Measurements from ENCODE around the gene MAPK1IP1L. TPM values are rescaled to one million over a fixed set of nuclear protein-coding genes. Genes with fewer than 3 reads are reported as not detected.

The MAPK1IP1L gene
- polyA plus RNA-seq, 1 of the 3 experiments (the other 2 are of a cell fraction), result 129 TPM

GRCh38 chr14:55015006-55015405 is 36.4 kb upstream of the MAPK1IP1L start:
- DNase-seq, result no peak
- Histone ChIP-seq H3K9me2 (no peaks in the 10 kb centered on the region), H3K9ac (no peak overlapping the region), H3K4me1 (ENCODE audit: control insufficient read depth in 1 of 2, insufficient read depth in 2 of 2, low read depth in 1 of 2, low read length in 1 of 2) (no peaks in the 10 kb centered on the region), H4K20me1 (ENCODE audit: insufficient read depth) (no peaks in the 10 kb centered on the region), H3K27me3 (ENCODE audit: insufficient read depth) (no peaks in the 10 kb centered on the region), H2AFZ (ENCODE audit: low read depth) (no peak overlapping the region), H3K4me3 (ENCODE audit: low read depth in 2 of 2, low read length in 1 of 2) (no peak overlapping the region), H3K27ac (ENCODE audit: low read depth in 2 of 2, low read length in 1 of 2) (no peak overlapping the region), H3K36me3 (replicated peaks in 1 of 2; ENCODE audit: control insufficient read depth in 1 of 2, insufficient read depth in 2 of 2, low read length in 1 of 2) (peaks cover 0 to 14% of the 10 kb centered on the region in 2 experiments), H3K79me2 (ENCODE audit: insufficient read depth) (peaks cover 28% of the 10 kb centered on the region), H3F3A (replicated peaks; ENCODE audit: insufficient read depth) (no peaks in the 10 kb centered on the region), H3K9me3 (no peaks in the 10 kb centered on the region), H3K4me2 (no peak overlapping the region)
- CTCF ChIA-PET, result no interaction called here
- POLR2A ChIA-PET, result interaction anchor here (2.3 kb wide), 1 partner anchor 12 kb away, joined by 6 read pairs; the partner anchor contains the start of genes SOCS4 and WDHD1
- TF ChIP-seq FOXM1 (IDR thresholded peaks at IDR 0.05; ENCODE audit: low read depth) (no peak), EP300 (IDR thresholded peaks at IDR 0.05; ENCODE audit: borderline replicate concordance in 1 of 2, low read depth in 1 of 2, low read length in 1 of 2) (no peak), YY1 (IDR thresholded peaks at IDR 0.05; ENCODE audit: low read depth) (no peak), POLR2AphosphoS5 (IDR thresholded peaks at IDR 0.05; ENCODE audit: low read depth, low read length) (no peak), RXRA (IDR thresholded peaks at IDR 0.05; ENCODE audit: borderline replicate concordance, low read depth) (no peak), CTCF (IDR thresholded peaks at IDR 0.05) (no peak)
- 75% methylated on average over 2 of the region's 2 CpGs for WGBS (ENCODE audit: low lambda C conversion rate)

- ChIA-PET POLR2A (no interaction called here), CTCF (interaction anchor here (1.2 kb wide), 1 partner anchor 31 kb away, joined by 5 read pairs; the partner anchor contains the start of gene MAPK1IP1L)
- no peaks in the 10 kb centered on the region for H3F3A ChIP-seq (replicated peaks; ENCODE audit: insufficient read depth)
- no peak overlapping the region for H2AFZ ChIP-seq (ENCODE audit: low read depth)
- H3K4me2 ChIP-seq, result no peak overlapping the region
- H4K20me1 ChIP-seq (ENCODE audit: insufficient read depth), result no peaks in the 10 kb centered on the region
- H3K9ac ChIP-seq, result no peak overlapping the region
- no peaks in the 10 kb centered on the region for H3K9me3 ChIP-seq
- H3K4me1 ChIP-seq (ENCODE audit: control insufficient read depth in 1 of 2, insufficient read depth in 2 of 2, low read depth in 1 of 2, low read length in 1 of 2), result no peaks in the 10 kb centered on the region; a peak in 1 of 4 replicates
- H3K36me3 ChIP-seq (replicated peaks in 1 of 2; ENCODE audit: control insufficient read depth in 1 of 2, insufficient read depth in 2 of 2, low read length in 1 of 2), result peaks cover 2 to 16% of the 10 kb centered on the region in 2 experiments
- H3K27me3 ChIP-seq (ENCODE audit: insufficient read depth), result no peaks in the 10 kb centered on the region
- no peaks in the 10 kb centered on the region for H3K9me2 ChIP-seq
- H3K79me2 ChIP-seq (ENCODE audit: insufficient read depth), result peaks cover 36% of the 10 kb centered on the region
- WGBS (ENCODE audit: low lambda C conversion rate), result 88% methylated on average over 2 of the region's 2 CpGs
- H3K4me3 ChIP-seq (ENCODE audit: low read depth in 2 of 2, low read length in 1 of 2), result no peak overlapping the region
- H3K27ac ChIP-seq (ENCODE audit: low read depth in 2 of 2, low read length in 1 of 2), result no peak overlapping the region
- no peak for DNase-seq
- TF ChIP-seq, protein P1, sequence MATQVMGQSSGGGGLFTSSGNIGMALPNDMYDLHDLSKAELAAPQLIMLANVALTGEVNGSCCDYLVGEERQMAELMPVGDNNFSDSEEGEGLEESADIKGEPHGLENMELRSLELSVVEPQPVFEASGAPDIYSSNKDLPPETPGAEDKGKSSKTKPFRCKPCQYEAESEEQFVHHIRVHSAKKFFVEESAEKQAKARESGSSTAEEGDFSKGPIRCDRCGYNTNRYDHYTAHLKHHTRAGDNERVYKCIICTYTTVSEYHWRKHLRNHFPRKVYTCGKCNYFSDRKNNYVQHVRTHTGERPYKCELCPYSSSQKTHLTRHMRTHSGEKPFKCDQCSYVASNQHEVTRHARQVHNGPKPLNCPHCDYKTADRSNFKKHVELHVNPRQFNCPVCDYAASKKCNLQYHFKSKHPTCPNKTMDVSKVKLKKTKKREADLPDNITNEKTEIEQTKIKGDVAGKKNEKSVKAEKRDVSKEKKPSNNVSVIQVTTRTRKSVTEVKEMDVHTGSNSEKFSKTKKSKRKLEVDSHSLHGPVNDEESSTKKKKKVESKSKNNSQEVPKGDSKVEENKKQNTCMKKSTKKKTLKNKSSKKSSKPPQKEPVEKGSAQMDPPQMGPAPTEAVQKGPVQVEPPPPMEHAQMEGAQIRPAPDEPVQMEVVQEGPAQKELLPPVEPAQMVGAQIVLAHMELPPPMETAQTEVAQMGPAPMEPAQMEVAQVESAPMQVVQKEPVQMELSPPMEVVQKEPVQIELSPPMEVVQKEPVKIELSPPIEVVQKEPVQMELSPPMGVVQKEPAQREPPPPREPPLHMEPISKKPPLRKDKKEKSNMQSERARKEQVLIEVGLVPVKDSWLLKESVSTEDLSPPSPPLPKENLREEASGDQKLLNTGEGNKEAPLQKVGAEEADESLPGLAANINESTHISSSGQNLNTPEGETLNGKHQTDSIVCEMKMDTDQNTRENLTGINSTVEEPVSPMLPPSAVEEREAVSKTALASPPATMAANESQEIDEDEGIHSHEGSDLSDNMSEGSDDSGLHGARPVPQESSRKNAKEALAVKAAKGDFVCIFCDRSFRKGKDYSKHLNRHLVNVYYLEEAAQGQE (IDR thresholded peaks at IDR 0.05; ENCODE audit: low read depth, low read length), result no peak
- TF ChIP-seq RFX5 (IDR thresholded peaks at IDR 0.05; ENCODE audit: low read length) (no peak), USF2 (IDR thresholded peaks at IDR 0.05; ENCODE audit: borderline replicate concordance, low read depth, low read length) (no peak), MXI1 (IDR thresholded peaks at IDR 0.05; ENCODE audit: low read depth, low read length) (no peak), POLR2AphosphoS5 (IDR thresholded peaks at IDR 0.05; ENCODE audit: low read depth, low read length) (no peak), YY1 (IDR thresholded peaks at IDR 0.05; ENCODE audit: low read depth) (no peak), EP300 (IDR thresholded peaks at IDR 0.05; ENCODE audit: borderline replicate concordance in 1 of 2, low read depth in 1 of 2, low read length in 1 of 2) (no peak), FOSL2 (IDR thresholded peaks at IDR 0.05; ENCODE audit: borderline replicate concordance, low read depth) (no peak), FOXJ3 (CRISPR knock-in tag; IDR thresholded peaks at IDR 0.05) (no peak), MEF2A (IDR thresholded peaks at IDR 0.05; ENCODE audit: borderline replicate concordance, low read depth) (no peak), TCF12 (IDR thresholded peaks at IDR 0.05) (no peak), CHD2 (IDR thresholded peaks at IDR 0.05; ENCODE audit: low read length, partially characterized antibody) (no peak)
- TF ChIP-seq, protein P2, sequence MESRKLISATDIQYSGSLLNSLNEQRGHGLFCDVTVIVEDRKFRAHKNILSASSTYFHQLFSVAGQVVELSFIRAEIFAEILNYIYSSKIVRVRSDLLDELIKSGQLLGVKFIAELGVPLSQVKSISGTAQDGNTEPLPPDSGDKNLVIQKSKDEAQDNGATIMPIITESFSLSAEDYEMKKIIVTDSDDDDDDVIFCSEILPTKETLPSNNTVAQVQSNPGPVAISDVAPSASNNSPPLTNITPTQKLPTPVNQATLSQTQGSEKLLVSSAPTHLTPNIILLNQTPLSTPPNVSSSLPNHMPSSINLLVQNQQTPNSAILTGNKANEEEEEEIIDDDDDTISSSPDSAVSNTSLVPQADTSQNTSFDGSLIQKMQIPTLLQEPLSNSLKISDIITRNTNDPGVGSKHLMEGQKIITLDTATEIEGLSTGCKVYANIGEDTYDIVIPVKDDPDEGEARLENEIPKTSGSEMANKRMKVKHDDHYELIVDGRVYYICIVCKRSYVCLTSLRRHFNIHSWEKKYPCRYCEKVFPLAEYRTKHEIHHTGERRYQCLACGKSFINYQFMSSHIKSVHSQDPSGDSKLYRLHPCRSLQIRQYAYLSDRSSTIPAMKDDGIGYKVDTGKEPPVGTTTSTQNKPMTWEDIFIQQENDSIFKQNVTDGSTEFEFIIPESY (IDR thresholded peaks at IDR 0.05; ENCODE audit: borderline replicate concordance, low read depth), result no peak
- TF ChIP-seq, protein P3, sequence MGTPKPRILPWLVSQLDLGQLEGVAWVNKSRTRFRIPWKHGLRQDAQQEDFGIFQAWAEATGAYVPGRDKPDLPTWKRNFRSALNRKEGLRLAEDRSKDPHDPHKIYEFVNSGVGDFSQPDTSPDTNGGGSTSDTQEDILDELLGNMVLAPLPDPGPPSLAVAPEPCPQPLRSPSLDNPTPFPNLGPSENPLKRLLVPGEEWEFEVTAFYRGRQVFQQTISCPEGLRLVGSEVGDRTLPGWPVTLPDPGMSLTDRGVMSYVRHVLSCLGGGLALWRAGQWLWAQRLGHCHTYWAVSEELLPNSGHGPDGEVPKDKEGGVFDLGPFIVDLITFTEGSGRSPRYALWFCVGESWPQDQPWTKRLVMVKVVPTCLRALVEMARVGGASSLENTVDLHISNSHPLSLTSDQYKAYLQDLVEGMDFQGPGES (IDR thresholded peaks at IDR 0.05; ENCODE audit: low read depth, low read length), result no peak
Observed at GRCh38 chr14:55019968-55020554, 31.4 kb upstream of the MAPK1IP1L start.
